Dermis microvascular lymphatic vessel endothelial cell (primary cell): ENCODE measurements around the gene RPTOR. TPM values are rescaled to one million over a fixed set of nuclear protein-coding genes. Genes with fewer than 3 reads are reported as not detected.

Experiments
- DNase-seq, 2 donors: peaks; one replicate each; pipeline versions ENCODE4 v3.0.0 to v3.0.0-alpha.2; 2010; ENCODE audit warnings: low read depth in 2 of 2
- total RNA-seq: library from RNA; depleted of rRNA; stranded (reverse); fragments of >200 nt; gene quantifications from 2 replicates; pipeline ENCODE4 v1.2.1, GENCODE V29; 2014

RPTOR gene
- total RNA-seq, 1 donor from 2014 or later, result 10.5 TPM

GRCh38 chr17:81003711-81004475 lies 459.3 kb downstream of the RPTOR start:
- no peak for DNase-seq

GRCh38 chr17:81006891-81007290 lies 462.3 kb downstream of the RPTOR start:
- no peak for DNase-seq

DNA sequence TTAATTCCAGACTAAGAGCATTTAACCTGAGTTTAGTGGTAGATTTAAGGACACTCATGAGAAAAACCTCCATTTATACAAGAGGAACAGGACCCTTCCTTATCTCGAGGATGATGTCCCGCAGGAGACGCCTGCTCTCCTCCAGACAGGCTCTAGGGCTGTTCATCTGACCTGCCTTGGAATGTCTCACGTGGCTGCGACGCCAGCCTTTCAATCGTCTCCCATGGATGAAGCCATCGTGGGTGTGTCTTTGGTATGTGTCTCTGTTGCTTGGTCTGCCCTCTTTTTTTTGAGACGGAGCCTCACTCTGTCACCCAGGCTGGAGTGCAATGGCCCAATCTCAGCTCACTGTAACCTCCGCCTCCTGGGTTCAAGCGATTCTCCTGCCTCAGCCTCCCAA lies 463.5 kb downstream of the RPTOR start:
- DNase-seq, result no peak

DNA sequence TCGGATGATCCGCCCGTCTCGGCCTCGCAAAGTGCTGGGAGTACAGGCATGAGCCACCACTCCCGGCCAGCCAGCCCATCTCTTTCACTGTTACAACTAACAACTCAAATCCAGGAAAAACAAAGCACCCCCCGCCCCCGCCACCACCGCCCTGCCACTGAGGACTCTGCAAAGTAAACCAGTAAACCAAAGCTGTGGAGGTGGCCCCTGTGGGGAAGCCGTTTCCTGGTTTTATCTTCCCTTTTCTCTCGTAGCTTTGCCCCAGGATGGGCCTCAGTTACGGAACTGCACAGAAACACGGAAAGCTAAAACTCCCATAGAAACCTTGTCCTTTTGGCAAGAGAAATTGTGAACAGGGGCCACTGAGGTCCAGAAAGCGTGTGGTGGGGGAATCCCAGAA lies 464.5 kb downstream of the RPTOR start:
- DNase-seq, result no peak

GRCh38 chr17:81010935-81011334 lies 466.3 kb downstream of the RPTOR start:
- no peak for DNase-seq

- DNase-seq, result no peak
Measured at GRCh38 chr17:81011951-81012350, 467.3 kb downstream of the RPTOR start.

GRCh38 chr17:81012574-81013447 lies 468.2 kb downstream of the RPTOR start:
- no peak for DNase-seq

DNA sequence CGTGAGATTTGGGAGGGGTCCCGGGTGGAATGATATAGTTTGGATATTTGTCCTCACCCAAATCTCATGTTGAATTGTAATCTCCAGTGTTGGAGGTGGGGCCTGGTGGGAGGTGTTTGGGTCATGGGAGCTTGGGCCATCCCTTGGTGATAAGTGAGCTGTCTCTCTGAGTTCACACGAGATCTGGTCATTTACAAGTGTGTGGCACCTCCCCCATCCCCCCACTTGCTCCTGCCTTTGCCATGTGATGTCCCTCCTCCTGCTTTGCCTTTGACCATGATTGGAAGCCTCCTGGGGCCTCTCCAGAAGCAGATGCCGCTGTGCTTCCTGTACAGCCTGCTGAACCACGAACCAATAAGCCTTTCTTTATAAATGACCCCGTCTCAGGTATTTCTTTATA lies 469.0 kb downstream of the RPTOR start:
- DNase-seq, result no peak

DNA sequence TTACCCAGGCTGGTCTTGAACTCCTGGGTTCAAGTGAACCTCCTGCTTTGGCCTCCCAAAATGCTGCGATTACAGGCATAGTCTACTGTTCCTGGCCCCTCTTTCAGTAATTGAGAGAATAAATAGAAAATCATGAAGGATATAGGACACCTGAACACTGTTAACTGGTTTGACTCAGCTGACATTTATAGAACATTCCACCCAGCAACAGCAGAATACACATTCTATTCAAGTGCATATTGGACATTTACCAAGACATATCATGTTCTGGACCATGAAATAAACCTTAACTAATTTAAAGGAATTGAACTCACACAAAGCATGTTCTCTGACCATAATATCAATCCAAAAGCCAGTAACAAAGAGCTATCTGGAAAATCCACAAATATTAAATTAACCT lies 470.5 kb downstream of the RPTOR start:
- no peak for DNase-seq

Other genes with a start within 250 kb of the RPTOR start
- 19.6 and 26.9 TPM in 2 replicates for gene ENDOV, start 129.7 kb upstream of the RPTOR start, total RNA-seq
- gene NPTX1, start 68.2 kb upstream of the RPTOR start, total RNA-seq, result under 0.01 and 0.13 TPM in 2 replicates